DND-41 (cell line): ENCODE results near the gene RTRAF.

Source experiments
- CTCF ChIP-seq: IDR thresholded peaks from 2 replicates; pipeline ENCODE4 v1.5.1; 2012; ENCODE audit warnings: borderline replicate concordance, low read length, moderate library complexity, mild to moderate bottlenecking; ENCODE audit not compliant: poor library complexity, severe bottlenecking; ENCODE audit errors: extremely low read depth
- EZH2 ChIP-seq: IDR thresholded peaks from 3 replicates; pipeline ENCODE4 v1.6.1; 2012; ENCODE audit warnings: borderline replicate concordance, low read depth, mild to moderate bottlenecking, moderate library complexity, low read length, inconsistent platforms; ENCODE audit not compliant: severe bottlenecking

GRCh38 chr14:51969852-51970540, 19.4 kb upstream of the RTRAF start:
- TF ChIP-seq CTCF (no peak), EZH2 (no peak)
